ENCODE data around the gene MMP25. TPM values are rescaled to one million over a fixed set of nuclear protein-coding genes. Genes with fewer than 3 reads are reported as not detected.

The MMP25 gene
- total and polyA plus RNA-seq, 8 donors = 0.28 to 1.6 (median 1.0) TPM

GRCh38 chr16:3027983-3028715 lies 18.2 kb upstream of the MMP25 start:
- 12% methylated on average over 42 to 58 of the region's 58 CpGs for WGBS, 2 donors
- peak; percentile 71 to 85 (median 83) for TF ChIP-seq CTCF (IDR thresholded peaks at IDR 0.05)
- intact Hi-C loops (cut with DNase I) = no loop called here
- Histone ChIP-seq H3K27me3 (no peaks in the 10 kb centered on the region), H3K4me1 (peaks cover 3 to 21% (median 6%) of the 10 kb centered on the region in 3 donors), H3K9me3 (no peaks in the 10 kb centered on the region), H3K4me3 (no peak overlapping the region), H3K36me3 (peaks cover 0 to 6% (median 5%) of the 10 kb centered on the region in 3 donors), H3K27ac (peak overlapping the region in 3 of 4 donors; percentile 53 to 63 (median 53))
- peak; percentile 44 to 72 (median 68) for ATAC-seq
- FAIRE-seq = no peak
- DNase-seq = peak; percentile 85 to 99 (median 95)

GRCh38 chr16:3028716-3029319 lies 17.5 kb upstream of the MMP25 start:
- Histone ChIP-seq H3K36me3 (peaks cover 0 to 6% (median 5%) of the 10 kb centered on the region in 3 donors), H3K4me1 (peaks cover 3 to 19% (median 3%) of the 10 kb centered on the region in 3 donors), H3K4me3 (no peak overlapping the region), H3K27ac (no peak overlapping the region), H3K27me3 (no peaks in the 10 kb centered on the region), H3K9me3 (no peaks in the 10 kb centered on the region)
- FAIRE-seq = no peak
- DNase-seq = peak in 4 of 6 donors; percentile 39 to 86 (median 61)
- TF ChIP-seq CTCF (IDR thresholded peaks at IDR 0.05) = no peak
- no peak for ATAC-seq
- WGBS, 2 donors = 68 to 80% methylated on average over 13 to 15 of the region's 15 CpGs
- intact Hi-C loops (cut with DNase I) = no loop called here

- no peak for TF ChIP-seq CTCF (IDR thresholded peaks at IDR 0.05)
- Histone ChIP-seq H3K27me3 (no peaks in the 10 kb centered on the region), H3K4me3 (no peak overlapping the region), H3K27ac (no peak overlapping the region), H3K4me1 (peaks cover 0 to 20% (median 3%) of the 10 kb centered on the region in 3 donors), H3K36me3 (peaks cover 0 to 6% (median 5%) of the 10 kb centered on the region in 3 donors), H3K9me3 (no peaks in the 10 kb centered on the region)
- no peak for ATAC-seq
- 75 to 83% methylated on average over 59 of the region's 59 CpGs for WGBS, 2 donors
- peak in 5 of 6 donors; percentile 26 to 79 (median 39) for DNase-seq
- FAIRE-seq = no peak
- intact Hi-C loops (cut with DNase I) = no loop called here
Observed at GRCh38 chr16:3029491-3030221, 16.7 kb upstream of the MMP25 start.

GRCh38 chr16:3030222-3031212 lies 15.8 kb upstream of the MMP25 start:
- ATAC-seq (no peak), FAIRE-seq (no peak), DNase-seq (peak in 5 of 6 donors; percentile 9 to 84 (median 37))
- Histone ChIP-seq H3K9me3 (no peaks in the 10 kb centered on the region), H3K4me3 (no peak overlapping the region), H3K4me1 (peaks cover 0 to 20% (median 3%) of the 10 kb centered on the region in 3 donors), H3K27ac (no peak overlapping the region), H3K27me3 (no peaks in the 10 kb centered on the region), H3K36me3 (peaks cover 0 to 6% (median 5%) of the 10 kb centered on the region in 3 donors)
- intact Hi-C loops (cut with DNase I) = no loop called here
- no peak for TF ChIP-seq CTCF (IDR thresholded peaks at IDR 0.05)
- 89 to 91% methylated on average over 31 to 33 of the region's 33 CpGs for WGBS, 2 donors

Data from pancreas (tissue), 10 donors.